CD4-positive, alpha-beta T cell treated with Interleukin-6 at 100 ng/mL for 8 hours (primary cell): Measurements from ENCODE around the gene AADAC.
"Not testable (repeated sequence)": the region's sequence is repeated elsewhere in the genome, so short reads cannot be mapped to it uniquely, and the experiment has no call there.

Experiments used
- DNase-seq: peaks from one replicate; pipeline ENCODE4 v3.0.0-alpha.2; 2020; ENCODE audit warnings: mixed read lengths, low spot score

AADAC gene, protein sequence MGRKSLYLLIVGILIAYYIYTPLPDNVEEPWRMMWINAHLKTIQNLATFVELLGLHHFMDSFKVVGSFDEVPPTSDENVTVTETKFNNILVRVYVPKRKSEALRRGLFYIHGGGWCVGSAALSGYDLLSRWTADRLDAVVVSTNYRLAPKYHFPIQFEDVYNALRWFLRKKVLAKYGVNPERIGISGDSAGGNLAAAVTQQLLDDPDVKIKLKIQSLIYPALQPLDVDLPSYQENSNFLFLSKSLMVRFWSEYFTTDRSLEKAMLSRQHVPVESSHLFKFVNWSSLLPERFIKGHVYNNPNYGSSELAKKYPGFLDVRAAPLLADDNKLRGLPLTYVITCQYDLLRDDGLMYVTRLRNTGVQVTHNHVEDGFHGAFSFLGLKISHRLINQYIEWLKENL

GRCh38 chr3:151813799-151814198 is at the start of gene AADAC:
TSS of gene AADAC (plus strand) at chr3:151814116. CDS start at chr3:151814163, 47 bp downstream.
- no peak for DNase-seq

- DNase-seq: not testable (repeated sequence)
Observed at GRCh38 chr3:151764699-151765098, 49.2 kb upstream of the AADAC start.

GRCh38 chr3:151765685-151766084 is 48.2 kb upstream of the AADAC start:
- DNase-seq: no peak

DNA sequence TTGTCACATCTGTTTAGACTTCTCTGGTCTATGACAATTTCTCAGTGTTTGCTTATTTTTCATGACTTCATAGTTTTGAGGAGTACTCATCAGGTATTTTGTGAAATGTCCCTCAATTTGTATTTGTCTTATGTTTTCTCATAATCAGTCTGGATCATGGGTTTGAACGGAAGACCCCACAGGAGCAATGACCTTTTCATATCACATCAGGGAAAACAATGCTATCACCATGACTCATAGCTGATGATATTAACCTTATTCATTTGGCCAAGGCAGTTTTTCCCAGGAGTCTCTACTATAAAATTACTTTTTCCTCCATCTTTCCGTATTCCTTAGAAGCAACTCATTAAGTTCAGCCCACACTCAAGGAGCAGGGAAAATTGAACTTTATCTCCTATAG is 47.5 kb upstream of the AADAC start:
- no peak for DNase-seq

GRCh38 chr3:151768393-151768930 is 45.5 kb upstream of the AADAC start:
- no peak for DNase-seq

DNA sequence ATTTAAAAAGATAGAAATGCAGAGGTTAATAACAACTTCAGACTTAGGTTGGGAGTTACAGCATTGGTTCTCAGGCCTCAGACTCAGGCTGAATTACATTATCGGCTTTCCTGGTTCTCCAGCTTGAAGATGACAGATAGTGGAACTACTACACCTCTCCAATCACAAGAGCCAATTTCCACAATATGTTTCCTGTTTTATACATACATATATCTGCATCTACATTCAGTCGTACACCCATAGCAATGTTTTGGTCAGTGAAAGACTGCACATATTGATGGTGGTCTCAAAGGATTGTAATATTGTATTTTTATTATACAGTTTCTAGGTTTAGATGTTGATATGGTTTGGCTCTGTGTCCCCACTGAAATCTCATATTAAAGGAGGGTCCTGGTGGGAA is 44.7 kb upstream of the AADAC start:
- no peak for DNase-seq

- DNase-seq: no peak
Observed at GRCh38 chr3:151770956-151771355, 43.0 kb upstream of the AADAC start.

GRCh38 chr3:151772825-151773480 is 41.0 kb upstream of the AADAC start:
- no peak for DNase-seq

DNA sequence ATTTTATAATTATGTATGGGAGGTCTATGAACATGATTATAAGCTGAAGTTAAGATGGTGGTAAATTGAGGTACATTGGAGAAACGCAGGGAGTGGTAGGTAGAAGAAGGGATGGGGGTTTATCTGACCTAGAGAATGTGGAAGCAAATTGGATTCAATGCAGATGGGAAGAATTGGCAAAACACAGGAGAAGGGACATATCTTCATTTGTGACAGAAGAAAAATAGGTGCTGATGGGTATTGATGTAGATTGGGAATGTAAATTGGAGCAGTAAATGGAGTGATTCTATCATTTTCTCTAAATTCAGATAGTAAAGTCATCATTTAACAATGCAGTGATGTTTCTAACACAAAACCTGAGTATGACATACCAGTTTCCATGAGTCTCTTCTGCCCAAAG is 39.7 kb upstream of the AADAC start:
- DNase-seq: no peak

DNA sequence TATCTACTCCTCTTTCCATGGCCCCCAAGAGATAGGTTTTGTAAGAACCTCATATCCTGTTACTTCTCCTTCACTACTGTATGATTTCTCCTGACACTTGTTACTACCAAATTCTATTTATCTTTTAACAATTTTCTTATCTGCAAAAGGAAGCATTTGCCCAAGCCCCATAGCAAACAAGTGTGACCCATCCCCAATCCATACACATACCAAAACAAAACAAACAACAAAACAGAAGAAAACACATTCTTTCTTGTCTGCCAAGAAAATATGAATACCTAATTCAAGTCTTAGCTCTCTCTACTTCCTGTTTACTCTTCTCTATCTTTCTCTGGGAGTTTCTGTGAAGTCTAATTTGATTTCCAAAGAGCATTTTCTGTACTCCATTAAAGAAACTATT is 39.0 kb upstream of the AADAC start:
- DNase-seq: no peak

- no peak for DNase-seq
Observed at GRCh38 chr3:151775314-151776258, 38.3 kb upstream of the AADAC start.

- no peak for DNase-seq
Observed at GRCh38 chr3:151776259-151776740, 37.6 kb upstream of the AADAC start.

DNA sequence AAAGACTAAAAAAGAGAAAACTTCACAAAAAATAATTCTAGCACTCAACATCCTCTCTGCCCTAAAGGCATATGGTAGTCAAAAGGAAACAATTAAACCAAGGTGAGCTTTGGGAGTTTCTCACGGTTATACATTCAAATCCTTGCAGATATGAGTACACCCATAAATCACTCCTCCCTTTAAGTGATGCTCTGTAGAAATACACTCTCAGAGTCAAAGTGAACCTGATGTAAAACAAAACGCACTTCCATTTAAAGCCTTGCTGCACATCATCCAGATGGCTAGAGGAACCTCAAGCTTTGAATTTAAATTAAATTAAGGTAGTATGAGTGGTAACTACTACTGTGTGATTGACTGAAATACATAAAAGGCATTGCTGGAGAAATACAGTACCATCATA is 36.0 kb upstream of the AADAC start:
- DNase-seq: no peak

GRCh38 chr3:151787626-151788025 is 26.3 kb upstream of the AADAC start:
- DNase-seq: no peak

GRCh38 chr3:151788401-151788800 is 25.5 kb upstream of the AADAC start:
- DNase-seq: no peak

GRCh38 chr3:151789853-151790463 is 24.0 kb upstream of the AADAC start:
- DNase-seq: no peak

- DNase-seq: not testable (repeated sequence)
Observed at GRCh38 chr3:151790763-151791162, 23.2 kb upstream of the AADAC start.

DNA sequence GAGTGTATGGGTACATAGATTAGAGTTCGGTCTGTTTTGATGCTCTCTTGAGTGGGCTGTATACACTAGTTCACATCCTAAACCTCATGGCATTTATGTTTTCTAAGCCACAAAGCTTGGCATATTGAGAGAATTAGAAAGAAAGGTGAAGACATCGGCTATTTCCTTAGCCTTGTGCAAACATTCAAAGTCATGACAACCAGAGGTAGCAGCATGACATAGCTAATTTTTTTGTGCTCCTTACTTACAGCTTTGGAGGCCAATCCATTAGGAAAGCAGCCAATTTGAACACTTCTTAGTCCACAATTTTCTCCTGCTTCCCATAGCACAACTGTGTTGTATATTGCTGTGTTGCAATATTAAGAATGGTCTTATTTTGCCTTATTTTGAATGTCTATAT is 21.5 kb upstream of the AADAC start:
- no peak for DNase-seq

- no peak for DNase-seq
Observed at GRCh38 chr3:151793636-151794035, 20.3 kb upstream of the AADAC start.

DNA sequence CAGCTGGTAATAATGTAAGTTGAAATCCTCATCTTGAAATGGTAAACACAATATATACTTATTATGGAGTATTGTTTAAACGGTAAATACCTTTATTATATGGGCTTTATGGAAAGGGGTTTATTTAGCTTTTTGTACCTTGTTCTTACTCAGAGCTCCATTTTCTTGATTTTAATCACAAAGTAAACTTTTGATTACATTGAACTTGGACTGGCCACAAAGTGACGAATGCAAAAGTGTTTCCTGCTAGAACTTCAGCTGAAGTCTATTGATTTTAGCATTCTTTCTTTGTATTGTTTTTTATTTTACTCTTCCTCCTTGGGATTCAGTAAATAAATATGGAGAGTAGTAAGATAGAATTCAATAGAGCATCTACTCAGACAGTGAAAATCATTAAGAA is 19.8 kb upstream of the AADAC start:
- DNase-seq: no peak

GRCh38 chr3:151795276-151795675 is 18.6 kb upstream of the AADAC start:
- no peak for DNase-seq
